Hematopoietic multipotent progenitor cell treated with erythropoietin and hydrocortisone succinate and interleukin-3 and kit ligand, for 8 days (in vitro differentiated cells): ENCODE measurements around the gene IL19.
A peak's percentile ranks its signal among the peaks of the same experiment; 100 is the strongest.

ENCODE experiments used
- DNase-seq: peaks from one replicate; pipeline ENCODE4 v3.0.0-alpha.2; 2015

IL19 gene

GRCh38 chr1:206770531-206771337 lies at the start of gene IL19:
TSS of gene IL19 (plus strand) at chr1:206770773. CDS start at chr1:206836663, 65,890 bp downstream.
- no peak for DNase-seq

GRCh38 chr1:206721454-206721853 lies 49.1 kb upstream of the IL19 start:
- no peak for DNase-seq

DNA sequence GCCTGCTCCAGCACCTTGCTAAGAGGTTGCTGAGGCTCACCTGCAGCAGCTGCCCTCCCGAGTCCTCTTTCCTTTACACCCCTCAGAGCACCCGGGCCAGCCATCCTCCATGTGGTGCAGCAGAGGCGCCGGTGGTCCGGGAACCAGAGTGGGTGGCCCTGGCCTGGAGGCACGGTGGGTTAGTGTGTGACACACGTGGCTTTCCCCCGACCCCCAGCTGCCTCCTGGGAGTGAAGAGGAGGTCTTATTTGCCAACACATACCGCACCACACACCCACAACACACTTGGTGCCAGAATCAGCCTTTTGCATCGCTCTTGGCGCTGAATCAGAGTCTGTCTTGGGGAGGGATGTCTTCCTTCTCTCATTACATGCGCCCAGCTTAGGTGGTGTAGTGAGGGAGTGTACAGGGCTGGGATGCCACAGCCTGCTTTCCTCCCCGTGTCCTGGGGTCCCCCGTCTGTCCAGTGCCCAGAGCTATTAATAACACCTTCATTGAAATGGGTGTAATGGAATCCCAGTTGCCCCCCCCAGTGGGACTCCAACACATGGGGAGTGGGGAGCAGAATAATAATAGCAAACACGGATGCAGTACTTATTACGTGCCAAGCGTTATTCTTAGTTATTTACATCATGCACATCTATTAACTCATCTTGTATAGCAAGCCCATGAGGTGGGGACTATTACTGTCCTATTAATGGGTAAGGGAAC lies 47.7 kb upstream of the IL19 start:
- no peak for DNase-seq

DNA sequence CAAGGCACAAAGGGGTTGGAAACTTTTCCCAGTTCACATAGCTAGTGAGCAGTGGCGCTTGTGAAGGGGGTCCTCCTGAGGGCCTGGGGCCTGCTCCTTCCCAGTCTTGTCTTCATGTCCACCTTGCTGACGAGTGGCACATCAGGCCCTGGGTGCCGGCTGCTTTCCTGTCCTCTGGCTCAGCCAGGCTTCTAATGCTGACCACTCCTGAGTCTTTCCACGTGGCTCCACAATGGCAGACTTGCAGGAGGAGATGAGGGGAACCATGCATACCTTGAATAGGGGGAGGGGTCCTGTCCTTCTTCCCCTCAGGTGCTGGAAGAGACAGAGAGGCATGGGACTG lies 47.1 kb upstream of the IL19 start:
- DNase-seq: no peak

DNA sequence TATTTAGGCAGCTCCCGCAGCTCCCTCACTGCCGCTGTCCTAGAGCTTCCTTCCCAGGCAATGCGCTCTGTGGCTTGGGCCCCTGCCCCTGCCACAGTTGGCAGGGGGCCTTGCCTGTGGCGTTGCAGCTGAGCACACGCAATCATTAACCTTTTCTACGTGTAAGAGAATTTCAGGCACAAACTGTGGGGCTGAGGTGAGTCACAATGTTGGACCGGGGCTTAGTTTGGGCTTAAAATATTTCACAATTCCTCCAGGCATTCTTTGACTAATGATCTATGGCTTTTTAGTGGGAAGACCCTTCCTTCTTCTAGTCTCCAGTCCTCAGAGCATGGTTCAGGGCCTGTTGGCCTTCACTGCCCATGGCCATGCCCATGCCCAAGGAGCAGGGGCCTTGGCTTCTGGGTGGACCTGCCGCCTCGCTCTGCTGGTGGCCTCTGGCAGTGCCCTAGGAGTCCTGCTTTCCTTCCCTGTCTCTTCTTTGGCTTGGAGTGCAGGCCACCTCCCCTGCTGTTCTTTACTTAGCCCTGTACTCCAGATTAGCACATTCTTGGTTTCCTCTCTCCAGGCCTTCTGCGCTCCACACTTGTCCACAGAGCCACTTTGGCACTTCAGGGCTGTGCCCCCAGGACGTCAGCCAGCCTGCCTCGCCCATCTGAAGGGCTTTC lies 46.6 kb upstream of the IL19 start:
- no peak for DNase-seq

DNA sequence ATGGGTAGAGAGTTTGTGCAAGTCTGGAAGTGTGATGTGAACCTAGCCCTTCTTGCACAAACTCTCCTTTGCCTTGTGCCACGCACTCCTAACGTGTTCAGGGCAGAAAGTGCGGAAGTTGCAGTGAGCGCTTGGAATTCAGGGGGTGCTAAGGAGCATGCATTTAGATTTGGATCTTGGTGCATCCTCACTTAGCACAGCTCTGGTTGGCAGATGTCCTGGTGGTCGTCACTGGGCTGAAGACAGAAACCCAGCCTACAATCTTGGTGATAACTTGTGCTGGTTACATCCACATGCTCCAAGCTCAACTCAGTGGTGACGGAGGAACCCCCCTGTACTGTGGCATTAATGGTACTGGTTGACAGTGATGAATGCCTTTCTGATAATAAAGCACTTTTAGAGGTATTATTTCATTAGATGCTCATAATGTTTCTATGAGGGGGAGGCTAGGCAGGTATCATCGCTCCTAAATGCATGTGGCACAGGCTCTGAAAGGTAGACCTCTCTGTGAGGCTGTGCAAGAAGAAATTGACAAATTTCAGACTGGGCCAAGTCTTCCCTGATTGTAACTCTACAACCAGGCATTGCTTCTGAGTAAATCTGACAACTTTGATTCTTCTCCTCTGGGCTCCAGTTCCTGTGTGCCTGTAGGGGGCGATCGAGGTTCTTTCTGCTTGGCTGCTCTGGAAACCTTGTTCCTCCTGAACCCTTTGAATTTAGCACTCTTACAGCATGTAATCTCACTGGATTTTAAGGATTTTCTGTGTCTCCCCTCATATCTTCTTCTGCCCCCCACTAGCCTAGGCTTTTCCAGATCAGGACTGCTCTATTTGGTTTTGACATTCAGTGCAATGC lies 45.2 kb upstream of the IL19 start:
- peak; percentile 60 for DNase-seq

DNA sequence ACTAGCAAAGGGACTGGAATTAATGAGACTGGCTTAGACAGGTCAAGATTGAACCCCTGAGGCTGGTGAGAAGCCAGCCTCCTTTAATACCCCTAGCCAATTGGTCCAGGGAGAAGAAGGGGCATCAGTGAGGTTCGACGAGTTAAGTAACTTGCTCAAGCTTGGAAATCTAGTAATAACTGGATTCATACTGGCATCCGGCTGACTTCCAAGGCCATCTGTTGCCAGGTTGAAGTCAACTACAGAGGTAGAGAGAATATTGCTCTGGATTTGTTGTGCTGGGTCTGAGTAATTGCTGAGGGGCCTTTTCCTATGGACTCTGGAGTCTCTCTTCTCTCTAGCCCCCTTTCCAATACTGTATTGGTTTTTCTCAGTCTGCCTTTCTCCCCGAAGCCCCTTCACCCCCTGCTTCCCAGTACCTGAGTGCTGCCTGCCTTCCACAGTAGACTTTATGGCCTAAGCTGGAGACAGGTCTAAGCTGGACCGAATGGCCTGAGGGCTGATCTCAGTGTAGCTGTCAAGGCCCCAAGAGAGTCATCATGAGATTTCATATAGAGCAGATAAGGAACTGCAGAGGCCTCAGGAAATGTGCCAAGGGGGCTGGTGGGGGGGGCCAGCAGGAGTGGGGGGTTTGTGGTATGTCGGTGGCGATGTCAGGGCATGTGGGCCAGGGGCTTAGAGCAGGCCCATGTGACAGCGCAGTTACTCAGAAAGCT lies 42.4 kb upstream of the IL19 start:
- no peak for DNase-seq

DNA sequence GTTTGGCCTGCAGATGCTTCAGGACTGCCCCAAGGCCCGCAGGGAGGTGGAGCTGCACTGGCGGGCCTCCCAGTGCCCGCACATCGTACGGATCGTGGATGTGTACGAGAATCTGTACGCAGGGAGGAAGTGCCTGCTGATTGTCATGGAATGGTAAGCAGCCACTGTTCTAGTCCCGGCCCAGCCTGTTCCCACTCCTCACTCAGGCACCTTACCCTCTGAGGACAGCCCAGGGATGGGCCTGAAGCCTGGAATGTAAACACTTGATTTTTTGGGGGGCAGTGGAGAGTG lies 41.9 kb upstream of the IL19 start:
- no peak for DNase-seq

- DNase-seq: no peak
These were observed 41.5 kb upstream of the IL19 start for GRCh38 chr1:206729050-206729449.

DNA sequence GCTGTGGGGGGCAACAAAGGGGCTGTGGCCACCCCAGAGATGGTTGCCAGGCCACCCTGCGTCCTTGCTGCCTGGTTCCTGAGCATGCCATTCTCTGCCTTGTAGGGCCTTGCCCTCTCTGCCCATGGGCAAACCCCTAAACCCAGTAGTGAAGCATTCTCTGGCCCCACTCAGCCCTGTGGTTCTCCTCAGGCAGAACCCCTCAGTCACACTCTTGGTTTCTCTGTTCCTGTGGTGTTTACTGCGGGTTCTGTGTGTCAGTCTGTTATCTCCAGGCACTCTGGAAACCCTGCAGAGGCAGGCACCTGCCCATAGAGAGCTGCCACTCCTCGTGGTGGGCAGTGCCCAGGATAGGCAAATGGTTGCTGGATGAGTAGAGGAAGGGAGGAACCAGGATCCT lies 41.1 kb upstream of the IL19 start:
- DNase-seq: no peak

DNA sequence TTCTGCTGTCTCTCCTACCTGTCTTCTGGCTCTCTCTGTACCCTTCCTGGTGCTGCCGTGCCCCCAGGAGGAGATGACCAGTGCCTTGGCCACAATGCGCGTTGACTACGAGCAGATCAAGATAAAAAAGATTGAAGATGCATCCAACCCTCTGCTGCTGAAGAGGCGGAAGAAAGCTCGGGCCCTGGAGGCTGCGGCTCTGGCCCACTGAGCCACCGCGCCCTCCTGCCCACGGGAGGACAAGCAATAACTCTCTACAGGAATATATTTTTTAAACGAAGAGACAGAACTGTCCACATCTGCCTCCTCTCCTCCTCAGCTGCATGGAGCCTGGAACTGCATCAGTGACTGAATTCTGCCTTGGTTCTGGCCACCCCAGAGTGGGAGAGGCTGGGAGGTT lies 38.1 kb upstream of the IL19 start:
- no peak for DNase-seq

GRCh38 chr1:206732992-206733391 lies 37.6 kb upstream of the IL19 start:
- DNase-seq: no peak

- DNase-seq: peak; percentile 62
These were observed 36.0 kb upstream of the IL19 start for GRCh38 chr1:206734499-206735142.

DNA sequence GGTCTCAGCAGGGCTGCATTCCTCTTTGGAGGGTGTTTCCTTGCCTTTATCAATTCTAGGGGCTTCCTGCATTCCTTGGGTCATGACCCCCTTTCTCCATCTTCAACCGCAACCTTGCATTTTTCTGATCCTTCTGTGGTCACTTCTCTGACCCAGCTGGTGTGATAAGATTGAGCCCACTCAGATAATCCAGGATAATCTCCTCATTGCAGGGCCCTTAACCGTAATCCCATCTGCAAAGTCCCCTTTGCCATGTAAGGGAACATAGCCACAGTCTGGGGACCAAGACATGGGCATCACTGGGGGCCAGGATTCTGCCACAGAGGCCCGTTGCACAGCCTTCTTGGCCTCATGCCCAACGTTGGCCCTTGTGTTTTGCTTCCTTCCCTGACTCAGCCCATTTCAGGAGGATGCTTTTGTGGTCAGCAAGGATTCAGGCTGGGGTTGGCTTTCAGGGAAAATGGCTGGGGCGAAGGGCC lies 35.0 kb upstream of the IL19 start:
- DNase-seq: peak; percentile 68

- no peak for DNase-seq
These were observed 33.5 kb upstream of the IL19 start for GRCh38 chr1:206736878-206737728.

DNA sequence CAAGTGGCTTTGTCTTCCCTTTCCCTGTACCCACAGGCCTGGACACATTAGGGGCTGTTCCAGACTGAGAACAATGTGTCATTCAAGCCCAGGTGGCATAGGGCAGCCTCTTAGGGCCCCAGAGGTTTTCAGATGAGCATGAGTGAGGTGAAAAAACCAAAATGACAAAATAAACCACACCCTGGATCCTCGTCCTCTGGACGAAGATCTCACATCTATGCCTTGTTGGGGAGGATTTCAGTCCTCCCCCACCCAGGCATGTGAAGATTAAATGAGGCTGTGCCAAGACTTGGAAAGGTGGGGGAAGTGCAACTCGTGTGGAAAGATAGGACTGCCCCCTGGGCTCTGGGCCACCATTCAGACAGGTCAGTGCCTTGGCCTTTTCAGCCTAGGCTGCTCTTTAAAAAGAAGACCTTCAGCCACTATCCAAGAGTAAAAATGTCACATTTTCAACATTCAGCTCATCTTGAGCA lies 32.8 kb upstream of the IL19 start:
- peak; percentile 59 for DNase-seq

- peak; percentile 36 for DNase-seq
These were observed 31.9 kb upstream of the IL19 start for GRCh38 chr1:206738370-206739366.

GRCh38 chr1:206739411-206740076 lies 31.0 kb upstream of the IL19 start:
- DNase-seq: no peak
